Measurements from ENCODE around the gene IGSF11. TPM values are rescaled to one million over a fixed set of nuclear protein-coding genes. Genes with fewer than 3 reads are reported as not detected.

IGSF11 gene
- total RNA-seq, 1 donor from 2014 or later: 8.2 TPM

- Mint-ChIP-seq H3K36me3 (ENCODE audit: unreplicated experiment) (no peaks in the 10 kb centered on the region), H3K4me3 (ENCODE audit: unreplicated experiment) (no peak overlapping the region), H3K4me1 (ENCODE audit: low read depth, unreplicated experiment) (peaks cover 18% of the 10 kb centered on the region), H3K27ac (ENCODE audit: unreplicated experiment) (no peak overlapping the region), H3K27me3 (ENCODE audit: unreplicated experiment) (no peaks in the 10 kb centered on the region), H3K9me3 (ENCODE audit: unreplicated experiment) (no peaks in the 10 kb centered on the region)
- TF ChIP-seq CTCF (IDR thresholded peaks at IDR 0.05; ENCODE audit: partially characterized antibody, unreplicated experiment): no peak
- DNase-seq: no peak
These were observed 122.5 kb downstream of the IGSF11 start for GRCh38 chr3:118912188-118912587.

- no peak for DNase-seq
- peaks cover 18% of the 10 kb centered on the region for H3K4me1 Mint-ChIP-seq (ENCODE audit: low read depth, unreplicated experiment)
- H3K27ac Mint-ChIP-seq (ENCODE audit: unreplicated experiment): no peak overlapping the region
- peaks cover 2% of the 10 kb centered on the region for H3K27me3 Mint-ChIP-seq (ENCODE audit: unreplicated experiment)
- no peaks in the 10 kb centered on the region for H3K9me3 Mint-ChIP-seq (ENCODE audit: unreplicated experiment)
- H3K4me3 Mint-ChIP-seq (ENCODE audit: unreplicated experiment): no peak overlapping the region
- no peak for TF ChIP-seq CTCF (IDR thresholded peaks at IDR 0.05; ENCODE audit: partially characterized antibody, unreplicated experiment)
- no peaks in the 10 kb centered on the region for H3K36me3 Mint-ChIP-seq (ENCODE audit: unreplicated experiment)
These were observed 124.3 kb downstream of the IGSF11 start for GRCh38 chr3:118910332-118910731.

- H3K27me3 Mint-ChIP-seq (ENCODE audit: unreplicated experiment): peaks cover 2% of the 10 kb centered on the region
- TF ChIP-seq CTCF (IDR thresholded peaks at IDR 0.05; ENCODE audit: partially characterized antibody, unreplicated experiment): no peak
These were observed 124.9 kb downstream of the IGSF11 start for GRCh38 chr3:118909763-118910162.

GRCh38 chr3:118907909-118908308 lies 126.7 kb downstream of the IGSF11 start:
- Mint-ChIP-seq H3K27me3 (ENCODE audit: unreplicated experiment) (peaks cover 2% of the 10 kb centered on the region), H3K27ac (ENCODE audit: unreplicated experiment) (no peak overlapping the region), H3K9me3 (ENCODE audit: unreplicated experiment) (no peaks in the 10 kb centered on the region), H3K4me1 (ENCODE audit: low read depth, unreplicated experiment) (peaks cover 18% of the 10 kb centered on the region), H3K36me3 (ENCODE audit: unreplicated experiment) (no peaks in the 10 kb centered on the region), H3K4me3 (ENCODE audit: unreplicated experiment) (no peak overlapping the region)
- no peak for DNase-seq
- TF ChIP-seq CTCF (IDR thresholded peaks at IDR 0.05; ENCODE audit: partially characterized antibody, unreplicated experiment): no peak

More at GRCh38 chr3:118909763-118910162, 124.9 kb downstream of the IGSF11 start:
- no peak for DNase-seq
- Mint-ChIP-seq H3K36me3 (ENCODE audit: unreplicated experiment) (no peaks in the 10 kb centered on the region), H3K4me1 (ENCODE audit: low read depth, unreplicated experiment) (peaks cover 18% of the 10 kb centered on the region), H3K9me3 (ENCODE audit: unreplicated experiment) (no peaks in the 10 kb centered on the region), H3K27ac (ENCODE audit: unreplicated experiment) (no peak overlapping the region), H3K4me3 (ENCODE audit: unreplicated experiment) (no peak overlapping the region)

DNA sequence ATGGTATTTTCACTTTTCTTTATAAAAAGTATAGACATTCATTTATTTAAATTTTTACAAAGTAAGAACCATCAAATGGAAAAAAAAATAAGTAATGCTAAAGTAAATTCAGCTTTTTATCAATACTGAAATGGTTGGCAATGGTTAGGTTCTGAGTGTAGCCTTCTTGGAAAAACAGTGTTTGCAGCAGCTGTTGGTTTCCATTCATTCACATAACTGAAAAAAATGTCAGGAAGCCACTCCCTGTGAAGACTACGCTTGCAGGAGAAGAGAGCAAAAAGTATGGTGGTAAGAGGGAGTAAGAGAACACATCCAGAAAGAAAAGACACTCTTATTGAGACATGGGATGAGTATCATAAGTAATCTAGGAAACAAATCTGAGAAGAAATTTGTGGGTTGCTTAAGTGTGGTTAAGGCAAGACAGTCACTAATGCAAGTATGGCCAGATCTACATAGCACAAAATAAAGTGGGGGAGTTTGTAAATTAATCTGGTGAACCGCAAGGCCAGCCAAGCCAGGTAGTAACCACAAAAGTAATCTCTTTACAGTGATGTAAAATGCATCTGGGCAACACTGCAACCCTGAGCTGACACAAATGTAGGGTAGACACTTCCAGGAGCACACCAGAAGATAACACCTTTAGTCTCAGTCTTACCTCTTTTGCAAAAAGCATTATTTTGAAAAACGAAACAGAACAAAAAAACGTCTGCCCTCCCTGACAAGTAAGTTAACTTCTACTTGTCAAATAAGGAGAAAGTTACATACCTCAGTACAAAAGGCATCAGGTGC lies 133.7 kb downstream of the IGSF11 start:
- no peaks in the 10 kb centered on the region for H3K4me1 Mint-ChIP-seq (ENCODE audit: low read depth, unreplicated experiment)
- no peak for DNase-seq
- H3K27me3 Mint-ChIP-seq (ENCODE audit: unreplicated experiment): no peaks in the 10 kb centered on the region
- TF ChIP-seq CTCF (IDR thresholded peaks at IDR 0.05; ENCODE audit: partially characterized antibody, unreplicated experiment): no peak
- no peaks in the 10 kb centered on the region for H3K36me3 Mint-ChIP-seq (ENCODE audit: unreplicated experiment)
- no peak overlapping the region for H3K4me3 Mint-ChIP-seq (ENCODE audit: unreplicated experiment)
- no peaks in the 10 kb centered on the region for H3K9me3 Mint-ChIP-seq (ENCODE audit: unreplicated experiment)
- no peak overlapping the region for H3K27ac Mint-ChIP-seq (ENCODE audit: unreplicated experiment)
